ENCODE measurements around the gene ZSCAN5A.

- no peak for TF ChIP-seq RFX5 (IDR thresholded peaks at IDR 0.05; ENCODE audit: low read depth, low read length)
- TF ChIP-seq TAF1 (IDR thresholded peaks at IDR 0.05; ENCODE audit: borderline replicate concordance, low read depth, low read length), result no peak
- TF ChIP-seq EZH2 (IDR thresholded peaks at IDR 0.05; ENCODE audit: borderline replicate concordance, control insufficient read depth, low read depth, low read length), result no peak
Observed at GRCh38 chr19:56211718-56212117, 102.9 kb downstream of the ZSCAN5A start.

All from GM12878 (cell line).